GM18508 (cell line): ENCODE results near the gene LGI4.

Source experiments
- ATAC-seq: cut with Tn5 transposase; IDR thresholded peaks from one replicate; pipeline ENCODE4 v1.9.1; 2021; ENCODE audit warnings: moderate number of reproducible peaks; ENCODE audit not compliant: insufficient read depth, unreplicated experiment

The LGI4 gene

DNA sequence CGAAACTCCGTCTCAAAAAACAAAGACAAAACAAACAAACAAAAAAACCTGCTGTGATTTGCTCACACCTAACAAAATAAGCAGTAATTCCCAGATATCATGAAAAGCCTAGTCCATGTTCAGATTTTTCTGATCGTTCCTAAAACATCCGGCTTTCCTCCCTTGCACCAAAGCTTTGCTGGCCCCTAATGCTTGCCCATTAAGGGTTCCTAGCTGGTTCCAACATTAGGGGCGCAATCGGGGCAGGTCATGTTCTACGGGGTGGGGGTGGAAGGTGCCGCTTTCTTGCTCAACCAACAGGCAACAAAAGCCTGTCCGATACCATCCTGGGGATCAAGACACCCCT lies 44.7 kb downstream of the LGI4 start:
- no peak for ATAC-seq

DNA sequence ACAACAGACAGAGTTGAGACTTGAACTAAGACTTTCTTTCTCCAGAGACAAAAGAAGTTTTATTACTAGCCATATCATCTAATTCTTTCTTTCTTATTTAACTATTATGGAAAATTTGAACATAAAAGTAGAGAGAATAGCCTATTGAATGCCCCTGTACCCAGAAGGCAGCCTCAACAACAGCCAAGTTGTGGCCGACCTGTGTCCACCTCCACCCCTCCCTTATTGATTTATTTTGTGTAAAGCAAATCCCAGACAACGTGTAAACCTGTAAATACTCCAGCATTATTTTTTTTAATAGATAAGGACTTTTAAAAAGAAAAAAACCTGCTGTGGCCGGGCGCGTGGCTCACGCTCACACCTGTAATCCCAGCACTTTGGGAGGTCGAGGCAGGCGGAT lies 45.3 kb downstream of the LGI4 start:
- no peak for ATAC-seq

DNA sequence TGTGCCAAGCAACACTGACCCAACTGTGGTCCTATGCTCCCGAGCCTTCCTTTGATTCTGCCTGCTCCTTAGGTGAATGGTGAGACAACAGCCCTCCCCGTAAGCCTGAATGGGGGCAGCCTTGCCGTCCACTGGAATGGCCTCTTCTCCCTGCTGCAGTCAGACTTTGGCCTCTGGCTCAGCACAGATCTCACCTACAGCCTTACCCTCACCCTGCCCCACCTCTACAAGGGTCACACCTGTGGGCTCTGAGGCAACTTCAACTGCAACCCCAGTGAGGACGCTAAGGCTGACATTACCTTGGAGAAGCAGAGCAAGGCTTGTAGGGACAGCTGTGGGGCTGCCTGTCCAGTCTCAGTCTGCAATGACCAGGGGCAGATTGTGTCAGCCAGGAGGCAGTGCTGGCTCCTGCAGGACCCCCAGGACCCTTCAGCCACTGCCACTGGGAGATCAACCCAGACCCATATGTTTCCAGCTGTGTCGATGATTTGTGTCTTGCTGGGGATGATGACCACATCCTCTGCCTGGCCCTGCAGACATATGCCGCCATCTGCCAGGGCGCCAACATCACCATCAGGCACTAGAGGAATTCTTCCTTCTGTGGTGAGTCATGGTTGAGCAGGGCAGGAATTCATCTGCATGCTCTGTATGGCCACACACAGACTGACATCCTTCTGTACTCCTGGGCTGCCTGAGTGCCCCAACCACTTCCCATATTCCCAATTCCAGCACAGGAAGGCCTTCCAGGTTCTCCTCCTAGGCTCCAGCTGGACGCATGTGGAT lies 46.5 kb downstream of the LGI4 start:
- no peak for ATAC-seq

DNA sequence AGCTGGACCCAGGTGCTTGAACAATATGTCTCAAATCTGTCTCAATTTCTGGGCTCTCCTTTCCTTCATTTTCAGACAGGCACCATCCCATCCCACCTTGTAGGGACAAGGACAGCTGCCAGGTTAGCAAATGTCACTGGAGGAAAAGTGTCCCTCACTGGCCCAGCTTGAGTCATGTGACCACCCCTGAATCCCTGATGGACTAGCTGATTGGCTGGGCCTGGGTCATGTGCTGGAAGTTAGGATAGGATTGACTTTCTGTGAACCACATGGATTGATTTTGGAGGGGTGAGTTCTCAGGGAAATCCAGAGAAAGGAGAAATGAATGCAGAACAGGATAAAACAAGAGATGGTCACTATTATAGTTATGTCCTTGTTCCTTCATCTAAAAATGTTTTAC lies 47.5 kb downstream of the LGI4 start:
- ATAC-seq: no peak

DNA sequence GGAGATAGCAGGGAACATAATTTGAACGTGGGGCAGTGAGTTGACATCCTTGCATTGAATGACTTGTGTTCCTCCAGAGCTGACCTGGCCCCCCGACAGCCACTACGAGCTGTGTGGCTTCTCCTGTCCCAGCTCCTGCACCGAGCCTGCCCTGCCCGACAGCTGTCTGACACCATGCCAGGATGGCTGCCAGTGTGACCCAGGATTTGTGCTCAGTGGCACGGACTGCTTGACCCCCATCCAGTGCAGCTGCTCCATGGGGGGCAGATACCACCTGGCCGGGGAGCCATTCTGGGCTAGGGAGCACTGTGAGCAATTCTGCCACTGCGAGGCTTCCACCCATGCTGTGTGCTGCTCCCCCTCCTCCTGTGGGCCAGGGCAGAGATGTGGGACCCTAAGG lies 48.4 kb downstream of the LGI4 start:
- ATAC-seq: no peak

DNA sequence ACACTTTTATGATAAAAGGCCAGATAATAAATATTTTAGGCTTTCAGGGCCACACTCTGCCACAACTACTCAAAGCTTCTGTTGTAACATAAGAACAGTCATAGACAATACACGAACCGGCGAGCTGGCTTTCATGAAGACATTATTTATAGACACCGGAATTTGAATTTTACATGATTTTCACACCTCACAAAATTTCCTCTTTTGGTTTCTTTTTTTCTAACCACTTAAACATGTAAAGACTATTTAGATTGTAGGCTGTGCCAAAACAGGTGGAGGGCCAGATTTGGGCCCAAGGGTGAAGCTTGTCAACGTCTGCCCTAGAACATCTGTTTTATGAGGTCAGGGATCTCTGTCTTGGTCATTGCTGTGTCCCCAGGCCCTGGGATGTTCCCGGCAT lies 48.9 kb downstream of the LGI4 start:
- ATAC-seq: no peak

DNA sequence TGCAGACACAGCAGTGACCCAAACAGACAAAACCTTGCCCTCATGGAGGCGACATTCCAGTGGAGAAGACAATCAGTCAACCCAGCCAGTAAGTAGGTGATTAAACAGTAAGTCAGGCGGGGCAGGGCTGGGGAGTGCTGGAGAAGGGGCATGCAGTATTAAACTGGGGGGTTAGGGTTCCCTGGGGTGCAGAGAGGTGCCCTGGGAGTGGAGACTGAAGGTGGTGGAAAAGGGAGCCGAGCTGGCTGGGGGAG lies 50.4 kb downstream of the LGI4 start:
- no peak for ATAC-seq

DNA sequence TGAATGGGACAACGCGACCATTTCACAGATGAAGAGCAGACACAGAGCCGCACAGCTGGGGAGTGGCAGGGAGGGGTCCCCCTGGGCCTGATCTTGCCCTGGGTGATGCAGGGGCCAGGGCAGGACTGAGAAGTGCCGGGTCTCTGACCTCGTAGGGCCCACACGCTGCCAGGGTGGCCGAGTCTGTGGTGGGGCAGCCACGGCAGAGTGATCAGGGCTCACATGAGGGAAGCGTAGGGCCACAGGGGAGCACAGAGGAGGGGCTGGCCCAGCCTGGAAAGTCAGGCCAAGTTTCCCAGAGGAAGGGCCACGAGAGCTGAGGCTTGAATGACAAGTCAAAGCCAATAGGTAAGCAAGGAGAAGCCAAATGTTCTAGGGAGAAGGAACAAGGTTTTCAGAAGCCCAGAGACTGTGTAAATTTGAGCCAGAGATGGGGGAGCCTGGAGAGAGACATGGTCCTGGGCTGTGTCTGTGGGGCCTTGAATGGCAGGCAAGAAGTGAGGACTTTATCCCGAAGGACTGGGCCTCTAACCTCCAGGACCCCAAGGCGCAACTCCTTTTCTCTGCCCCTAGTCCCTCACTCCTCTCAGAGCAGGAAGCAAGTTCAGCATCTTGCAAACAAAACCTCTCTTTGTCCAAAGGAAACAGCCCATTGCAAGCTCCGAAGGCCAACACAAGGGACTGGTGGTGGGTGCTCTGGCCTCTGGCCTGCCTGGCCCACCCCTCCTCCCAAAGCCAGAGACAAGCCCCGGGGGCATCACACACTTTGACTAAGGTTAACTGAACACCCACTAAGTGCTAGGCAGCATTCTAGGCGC lies 51.0 kb downstream of the LGI4 start:
- ATAC-seq: no peak

DNA sequence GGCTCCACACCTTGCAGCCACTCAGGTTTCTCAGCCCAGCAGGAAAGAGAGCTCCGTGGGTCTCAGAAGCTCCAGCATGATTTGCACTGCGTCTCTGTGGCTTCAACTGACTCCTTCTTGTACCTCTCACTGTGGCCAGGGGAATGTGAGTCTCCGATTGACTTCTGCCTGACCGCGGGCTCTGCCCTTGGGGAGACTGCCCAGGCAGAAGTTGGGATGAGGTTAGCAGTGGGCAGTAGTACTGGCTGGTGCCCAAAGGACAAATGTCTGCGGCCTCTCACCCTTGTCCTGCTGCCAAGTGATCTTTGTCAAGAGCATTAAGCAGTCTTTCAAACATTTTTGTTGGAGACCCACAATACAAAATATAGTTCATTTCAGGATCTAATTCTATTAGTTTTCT lies 53.7 kb downstream of the LGI4 start:
- no peak for ATAC-seq

DNA sequence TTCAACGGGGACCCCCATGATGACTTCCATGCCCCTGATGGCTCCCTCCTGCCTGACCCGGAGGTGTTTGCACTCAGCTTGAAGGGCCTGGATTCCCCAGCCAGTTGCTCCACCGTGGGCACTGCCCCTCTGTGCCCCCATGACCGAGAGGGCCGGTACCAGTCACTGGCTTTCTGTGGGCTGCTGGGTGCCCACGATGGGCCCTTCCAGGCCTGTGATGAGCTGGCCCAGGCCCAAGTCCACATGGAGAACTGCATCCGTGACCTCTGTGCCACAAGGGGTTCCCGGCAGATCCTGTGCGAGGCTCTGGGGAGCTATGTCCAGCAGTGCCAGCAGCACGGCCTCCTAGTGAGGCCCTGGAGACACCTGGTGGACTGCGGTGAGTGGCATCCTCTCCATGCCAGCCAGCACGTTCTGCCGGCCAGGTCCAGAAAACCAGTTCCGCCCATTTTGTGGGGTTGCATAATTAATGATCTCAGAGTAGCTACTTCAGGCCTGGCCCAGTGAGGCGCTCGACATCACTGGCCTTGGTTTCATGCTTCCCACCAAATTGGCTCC lies 54.2 kb downstream of the LGI4 start:
- ATAC-seq: no peak

DNA sequence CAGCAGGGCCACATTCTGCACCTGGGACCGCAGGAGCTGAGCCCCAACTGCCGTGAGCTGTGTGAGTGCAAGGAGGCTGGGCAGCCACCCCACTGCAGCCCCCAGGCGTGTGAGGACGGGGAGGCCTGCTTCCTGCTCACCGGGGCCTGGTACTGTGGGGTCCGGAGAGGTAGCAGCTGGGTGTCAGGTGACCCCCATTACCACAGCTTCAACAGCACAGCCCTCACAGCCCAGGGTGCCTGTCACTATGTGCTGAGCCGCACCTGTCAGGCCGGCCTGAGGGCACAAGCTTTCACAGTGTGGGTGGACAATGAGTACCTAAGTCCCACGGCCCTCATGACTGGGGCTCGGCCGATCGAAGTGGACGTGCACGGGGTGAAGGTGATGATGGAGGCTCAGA lies 55.0 kb downstream of the LGI4 start:
- no peak for ATAC-seq

DNA sequence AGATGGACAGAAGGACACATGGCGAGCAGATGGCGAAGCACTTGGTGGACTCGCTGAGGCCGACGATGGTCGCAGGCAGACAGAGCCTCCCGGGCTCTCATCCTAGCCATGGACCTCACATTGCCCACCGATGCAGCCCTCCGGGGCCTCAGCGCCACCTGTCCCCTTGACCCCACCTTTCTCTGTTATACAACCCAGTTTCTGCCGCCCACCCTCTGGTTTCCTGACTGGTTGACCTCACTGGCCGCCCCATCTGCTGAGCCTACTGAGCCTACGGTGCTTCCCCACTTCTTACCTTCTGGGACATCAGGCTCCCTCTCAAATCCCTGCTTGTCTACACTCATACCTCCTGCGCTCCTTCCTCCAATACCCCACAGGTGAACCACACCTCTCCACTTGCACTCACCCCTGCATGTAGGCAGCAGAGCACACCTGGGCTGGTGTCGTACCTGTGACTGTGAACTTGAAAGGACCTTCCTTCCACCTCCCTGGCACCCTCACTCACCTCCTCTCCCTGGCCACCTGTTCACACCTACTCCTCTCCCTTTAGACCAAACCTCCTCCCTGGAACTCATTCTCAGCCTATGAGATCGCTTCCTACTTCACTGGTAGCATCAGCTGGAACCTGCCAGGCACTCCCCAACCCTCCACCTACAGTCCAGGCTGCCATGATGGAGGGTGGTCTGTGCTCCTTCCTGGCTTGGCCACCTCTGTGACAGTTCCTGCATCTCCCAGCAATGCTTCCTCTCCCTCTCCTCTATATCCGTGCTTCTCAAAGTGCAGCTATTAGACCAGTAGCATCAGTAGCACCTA lies 57.2 kb downstream of the LGI4 start:
- no peak for ATAC-seq

DNA sequence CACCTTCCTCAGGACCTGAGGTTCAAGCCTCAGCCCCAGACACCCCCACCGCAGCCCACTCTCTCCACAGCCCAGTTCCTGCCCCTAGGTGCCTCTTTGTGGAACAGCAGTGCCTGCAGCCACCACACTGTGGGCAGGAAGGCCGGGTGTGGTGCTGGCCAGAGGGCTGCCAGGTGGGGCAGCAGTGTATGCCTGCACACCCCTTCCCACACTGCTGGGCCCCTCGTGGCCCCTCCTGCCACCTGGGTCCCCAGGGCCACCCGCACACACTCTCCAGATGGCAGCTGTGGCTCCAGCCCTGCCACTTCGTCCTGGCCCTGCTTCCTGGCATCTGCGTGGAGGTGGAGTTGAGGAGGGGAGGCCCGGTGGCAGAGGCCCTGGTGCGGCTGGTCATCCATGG lies 58.2 kb downstream of the LGI4 start:
- ATAC-seq: no peak

DNA sequence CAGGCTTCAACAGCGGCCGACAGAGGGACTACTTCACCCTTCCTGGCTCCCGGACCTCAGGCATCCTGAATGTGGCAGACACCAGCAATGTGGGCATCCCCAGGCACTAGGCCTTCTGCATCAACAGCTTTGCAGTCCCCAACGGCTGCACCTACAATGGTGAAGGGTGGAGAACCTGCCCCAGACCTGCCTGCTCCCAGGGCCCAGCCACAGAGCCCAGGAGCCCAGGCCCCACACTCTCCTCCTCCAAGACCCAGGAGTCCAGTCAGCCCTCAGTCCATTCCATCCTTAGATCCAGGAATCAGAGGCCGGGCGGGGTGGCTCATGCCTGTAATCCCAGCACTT lies 58.9 kb downstream of the LGI4 start:
- no peak for ATAC-seq

DNA sequence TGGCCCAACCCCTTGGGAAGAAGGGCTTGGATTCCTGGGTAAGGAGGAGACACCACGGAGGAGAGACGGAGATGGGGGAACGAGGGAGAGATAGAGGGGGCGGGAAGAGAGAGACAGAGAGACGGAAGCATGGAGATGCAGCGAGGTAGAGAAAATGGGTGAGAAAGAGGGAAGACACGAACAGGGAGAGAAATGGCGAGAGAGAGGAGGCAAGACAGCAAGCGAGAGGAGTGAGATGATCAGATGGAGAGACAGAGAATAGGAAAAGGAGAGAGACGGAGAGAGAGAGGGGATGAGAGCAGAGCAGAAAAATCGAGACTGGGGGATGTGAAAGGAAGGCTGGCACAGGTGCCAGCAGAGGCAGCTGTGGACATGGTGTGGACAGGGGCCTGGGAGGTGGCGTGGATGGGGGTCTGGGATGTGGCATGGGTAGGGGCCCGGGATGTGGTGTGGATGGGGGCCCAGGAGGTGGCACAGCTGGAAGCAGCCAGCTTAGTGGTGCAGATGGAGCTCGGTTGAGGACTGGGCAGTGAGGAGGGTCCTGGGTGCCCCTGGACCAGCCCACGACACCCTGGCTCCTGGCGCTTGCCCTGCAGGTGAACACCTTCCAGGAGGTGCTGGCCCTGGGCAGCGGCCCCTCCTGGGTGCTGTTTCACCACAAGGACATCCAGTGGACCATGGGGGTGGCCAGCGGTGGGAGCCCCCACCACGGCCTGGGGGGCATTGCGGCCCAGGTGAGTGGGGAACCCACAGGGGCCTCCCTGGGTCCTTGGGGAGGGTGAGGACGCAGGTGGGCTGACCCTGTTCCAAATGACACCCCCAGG lies 59.4 kb downstream of the LGI4 start:
- ATAC-seq: no peak
